ENCODE results near the gene RSPO3.
"Not testable (repeated sequence)": the region's sequence is repeated elsewhere in the genome, so short reads cannot be mapped to it uniquely, and the experiment has no call there.

RSPO3 gene

GRCh38 chr6:127118298-127119101 is at the start of gene RSPO3:
Gene RSPO3, plus strand, starts transcription at chr6:127118671. Its CDS starts 522 bp downstream, at chr6:127119193.
- no peak for DNase-seq (ENCODE audit: low spot score)

- no peak for DNase-seq (ENCODE audit: low spot score)
These were observed 48.7 kb upstream of the RSPO3 start for GRCh38 chr6:127069659-127070279.

- no peak for DNase-seq (ENCODE audit: low spot score)
These were observed 45.2 kb upstream of the RSPO3 start for GRCh38 chr6:127073222-127073621.

GRCh38 chr6:127076466-127076865 is 42.0 kb upstream of the RSPO3 start:
- no peak for DNase-seq (ENCODE audit: low spot score)

- no peak for DNase-seq (ENCODE audit: low spot score)
These were observed 40.6 kb upstream of the RSPO3 start for GRCh38 chr6:127077886-127078285.

GRCh38 chr6:127078669-127079068 is 39.8 kb upstream of the RSPO3 start:
- DNase-seq (ENCODE audit: low spot score): no peak

GRCh38 chr6:127079681-127080080 is 38.8 kb upstream of the RSPO3 start:
- no peak for DNase-seq (ENCODE audit: low spot score)

GRCh38 chr6:127080081-127080480 is 38.4 kb upstream of the RSPO3 start:
- DNase-seq (ENCODE audit: low spot score): no peak

GRCh38 chr6:127083231-127083962 is 35.1 kb upstream of the RSPO3 start:
- DNase-seq (ENCODE audit: low spot score): no peak

- no peak for DNase-seq (ENCODE audit: low spot score)
These were observed 34.5 kb upstream of the RSPO3 start for GRCh38 chr6:127083963-127084310.

- DNase-seq (ENCODE audit: low spot score): no peak
These were observed 33.3 kb upstream of the RSPO3 start for GRCh38 chr6:127085181-127085580.

- DNase-seq (ENCODE audit: low spot score): no peak
These were observed 28.4 kb upstream of the RSPO3 start for GRCh38 chr6:127090051-127090450.

GRCh38 chr6:127092466-127092865 is 26.0 kb upstream of the RSPO3 start:
- no peak for DNase-seq (ENCODE audit: low spot score)

GRCh38 chr6:127094791-127095190 is 23.7 kb upstream of the RSPO3 start:
- no peak for DNase-seq (ENCODE audit: low spot score)

- DNase-seq (ENCODE audit: low spot score): no peak
These were observed 22.3 kb upstream of the RSPO3 start for GRCh38 chr6:127096167-127096566.

- not testable (repeated sequence) for DNase-seq (ENCODE audit: low spot score)
These were observed 21.0 kb upstream of the RSPO3 start for GRCh38 chr6:127097442-127097841.

GRCh38 chr6:127100510-127101140 is 17.8 kb upstream of the RSPO3 start:
- no peak for DNase-seq (ENCODE audit: low spot score)

GRCh38 chr6:127102299-127102698 is 16.2 kb upstream of the RSPO3 start:
- DNase-seq (ENCODE audit: low spot score): no peak

- no peak for DNase-seq (ENCODE audit: low spot score)
These were observed 15.6 kb upstream of the RSPO3 start for GRCh38 chr6:127102859-127103258.

- no peak for DNase-seq (ENCODE audit: low spot score)
These were observed 15.0 kb upstream of the RSPO3 start for GRCh38 chr6:127103482-127103881.

GRCh38 chr6:127107916-127108315 is 10.6 kb upstream of the RSPO3 start:
- no peak for DNase-seq (ENCODE audit: low spot score)

- DNase-seq (ENCODE audit: low spot score): no peak
These were observed 7.8 kb upstream of the RSPO3 start for GRCh38 chr6:127110712-127111111.

- DNase-seq (ENCODE audit: low spot score): no peak
These were observed 6.9 kb upstream of the RSPO3 start for GRCh38 chr6:127111526-127111925.
